Heart left ventricle (tissue), 13 donors: ENCODE results near the gene SMTNL2.

Experiments
- POLR2A ChIP-seq, 2 donors: fragments of 450-650 bp; IDR thresholded peaks; one replicate each; pipeline ENCODE4 v1.6.1; 2017; ENCODE audit warnings: antibody characterized with exemption in 2 of 2, mild to moderate bottlenecking in 2 of 2, moderate library complexity in 2 of 2
- TF ChIP-seq, protein P1 (sequence below), 12 donors: fragments of 200-600 bp; sonication (generic) in 4 of 12; IDR thresholded peaks; one replicate each; pipeline versions ENCODE4 v1.5.0 to v1.8.0; 2018 to 2022; ENCODE audit warnings: antibody characterized with exemption in 12 of 12, mild to moderate bottlenecking in 5 of 12
- donor health status: ischemic (EF 13 %, LVEDD 7.1; RV severe dilation, severe dysfunction).
- donor health status: DM: no; HTN: yes; CAD: no.
- donor health status: DM: no; HTN: no; CAD: no.
- donor health status: ischemic (EF 25% LVEDD 6.9; RV normal size, moderate dysfunction).
- donor health status: ischemic (EF 25% LVEDD 5.7; RV mildly dilated, moderate dysfunction).
- donor health status: ischemic (EF 35%, LVEDD 5.7; RV mildly dilated, moderate dysfunction).
- donor health status: nonischemic (EF 11% LVEDD 7.7; RV severe dilation, severe dysfunction).
- donor health status: DM: yes; HTN: yes; CAD: no.
- donor health status: PGD.
- donor health status: ischemic (EF 29% LVEDD 5.4; RV normal size, mild dysfunction).
- donor health status: nonischemic (EF 23%, LVEDD 6.1; RV moderate dilation, normal function).

GRCh38 chr17:4540224-4540651 is 44.1 kb upstream of the SMTNL2 start:
- no peak for TF ChIP-seq POLR2A (IDR thresholded peaks at IDR 0.05)
- TF ChIP-seq, protein P1, sequence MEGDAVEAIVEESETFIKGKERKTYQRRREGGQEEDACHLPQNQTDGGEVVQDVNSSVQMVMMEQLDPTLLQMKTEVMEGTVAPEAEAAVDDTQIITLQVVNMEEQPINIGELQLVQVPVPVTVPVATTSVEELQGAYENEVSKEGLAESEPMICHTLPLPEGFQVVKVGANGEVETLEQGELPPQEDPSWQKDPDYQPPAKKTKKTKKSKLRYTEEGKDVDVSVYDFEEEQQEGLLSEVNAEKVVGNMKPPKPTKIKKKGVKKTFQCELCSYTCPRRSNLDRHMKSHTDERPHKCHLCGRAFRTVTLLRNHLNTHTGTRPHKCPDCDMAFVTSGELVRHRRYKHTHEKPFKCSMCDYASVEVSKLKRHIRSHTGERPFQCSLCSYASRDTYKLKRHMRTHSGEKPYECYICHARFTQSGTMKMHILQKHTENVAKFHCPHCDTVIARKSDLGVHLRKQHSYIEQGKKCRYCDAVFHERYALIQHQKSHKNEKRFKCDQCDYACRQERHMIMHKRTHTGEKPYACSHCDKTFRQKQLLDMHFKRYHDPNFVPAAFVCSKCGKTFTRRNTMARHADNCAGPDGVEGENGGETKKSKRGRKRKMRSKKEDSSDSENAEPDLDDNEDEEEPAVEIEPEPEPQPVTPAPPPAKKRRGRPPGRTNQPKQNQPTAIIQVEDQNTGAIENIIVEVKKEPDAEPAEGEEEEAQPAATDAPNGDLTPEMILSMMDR (IDR thresholded peaks at IDR 0.05): peak in 5 of 12 donors; percentile 9 to 31 (median 21)
